Duodenal mucosa (tissue), 2 donors: Measurements from ENCODE around the gene SUOX.

Experiments used
- H3K27ac ChIP-seq: one replicate; pipeline ENCODE4 v1.7.0; 2013; ENCODE audit warnings: low read depth, low read length
- H3K27me3 ChIP-seq, 2 donors: one replicate each; pipeline ENCODE4 v1.7.0; 2013; ENCODE audit warnings: low read length in 2 of 2, control low read depth in 1 of 2; ENCODE audit not compliant: insufficient read depth in 2 of 2, control insufficient read depth in 1 of 2
- H3K36me3 ChIP-seq, 2 donors: one replicate each; pipeline ENCODE4 v1.7.0; 2013; ENCODE audit warnings: low read length in 2 of 2, control low read depth in 1 of 2; ENCODE audit not compliant: insufficient read depth in 2 of 2, control insufficient read depth in 1 of 2
- H3K4me1 ChIP-seq, 2 donors: one replicate each; pipeline ENCODE4 v1.7.0; 2013; ENCODE audit warnings: low read length in 2 of 2, control low read depth in 1 of 2; ENCODE audit not compliant: insufficient read depth in 2 of 2, control insufficient read depth in 1 of 2
- H3K4me3 ChIP-seq, 2 donors: one replicate each; pipeline ENCODE4 v1.7.0; 2013; ENCODE audit warnings: low read length in 2 of 2, low read depth in 1 of 2
- H3K9ac ChIP-seq, 2 donors: one replicate each; pipeline ENCODE4 v1.7.0; 2013; ENCODE audit warnings: low read length in 2 of 2, low read depth in 1 of 2
- H3K9me3 ChIP-seq, 2 donors: one replicate each; pipeline ENCODE4 v1.7.0; 2013; ENCODE audit warnings: low read length in 2 of 2, control low read depth in 1 of 2; ENCODE audit not compliant: control insufficient read depth in 1 of 2

SUOX gene

GRCh38 chr12:56053407-56053893, 56.4 kb downstream of the SUOX start:
- Histone ChIP-seq H3K27me3 (no peaks in the 10 kb centered on the region), H3K4me3 (no peak overlapping the region), H3K36me3 (no peaks in the 10 kb centered on the region), H3K9me3 (no peaks in the 10 kb centered on the region), H3K4me1 (no peaks in the 10 kb centered on the region), H3K27ac (no peak overlapping the region), H3K9ac (no peak overlapping the region)
